ENCODE results near the gene OR6C3.

GRCh38 chr12:55280991-55281390, 49.6 kb upstream of the OR6C3 start:
- TF ChIP-seq ARNT (IDR thresholded peaks at IDR 0.05) = no peak
- no peak for TF ChIP-seq SUZ12 (IDR thresholded peaks at IDR 0.05)
- no peak for TF ChIP-seq BHLHE40 (IDR thresholded peaks at IDR 0.05; ENCODE audit: borderline replicate concordance)
- no peak for TF ChIP-seq FOXK2 (IDR thresholded peaks at IDR 0.05)
